Panc1 (cell line): ENCODE measurements around the gene LYPD4.

Experiments used
- CTCF ChIP-seq: fragments of 450-650 bp; IDR thresholded peaks from 2 replicates; pipeline ENCODE4 v1.5.1; 2017; ENCODE audit warnings: mild to moderate bottlenecking
- POLR2AphosphoS5 ChIP-seq: IDR thresholded peaks from 2 replicates; pipeline ENCODE4 v1.6.1; 2012; ENCODE audit warnings: mild to moderate bottlenecking, low read depth, low read length, moderate library complexity
- SIN3A ChIP-seq: IDR thresholded peaks from 2 replicates; pipeline ENCODE4 v1.6.1; 2012; ENCODE audit warnings: low read depth, mild to moderate bottlenecking, low read length, moderate library complexity, borderline replicate concordance; ENCODE audit not compliant: insufficient read depth

GRCh38 chr19:41863209-41863931, 18.9 kb upstream of the LYPD4 start:
- TF ChIP-seq CTCF: no peak
- no peak for TF ChIP-seq POLR2AphosphoS5
- TF ChIP-seq SIN3A: no peak
